Panc1 (cell line): ENCODE results near the gene PUS3. TPM values are rescaled to one million over a fixed set of nuclear protein-coding genes. Genes with fewer than 3 reads are reported as not detected.

Experiments used
- ATAC-seq: fragments of 200-7000 bp; cut with Tn5 transposase; 2 replicates; pipeline ENCODE4 v1.9.1; 2020; ENCODE audit warnings: mild to moderate bottlenecking, moderate library complexity
- BruUV-seq: library from RNA; stranded (reverse); fragments of 400-500 nt; replicated peaks from 2 replicates; lab custom pipeline; 2021; lab: Mats Ljungman, UMichigan
- CTCF ChIA-PET: fragments of 300-600 bp; sonication (Branson Sonifier 250); formaldehyde crosslinking; loops from one replicate; lab custom pipeline; 2022; ENCODE audit warnings: antibody characterized with exemption; lab: Charles Lee
- POLR2A ChIA-PET: fragments of 300-600 bp; sonication (Branson Sonifier 250); formaldehyde crosslinking; loops from one replicate; lab custom pipeline; 2022; ENCODE audit warnings: antibody characterized with exemption; lab: Charles Lee
- DNase-seq: peaks from one replicate; pipeline ENCODE4 v3.0.0-alpha.2; 2010; ENCODE audit warnings: low read depth, low spot score
- H3K27ac ChIP-seq: 2 replicates; pipeline ENCODE4 v1.5.1; 2011; ENCODE audit warnings: mild to moderate bottlenecking, low read length, inconsistent platforms
- H3K27me3 ChIP-seq: fragments of 200-500 bp; sonication (Bioruptor generic); 2 replicates; pipeline ENCODE4 v1.6.0; 2014; ENCODE audit warnings: low read length, inconsistent platforms; ENCODE audit not compliant: control insufficient read depth, insufficient read depth
- H3K36me3 ChIP-seq: fragments of 200-500 bp; sonication (Bioruptor generic); 2 replicates; pipeline ENCODE4 v1.5.1; 2014; ENCODE audit warnings: inconsistent platforms, mild to moderate bottlenecking, low read length, moderate library complexity; ENCODE audit not compliant: control insufficient read depth, insufficient read depth
- H3K4me1 ChIP-seq: 2 replicates; pipeline ENCODE4 v1.5.1; 2011; ENCODE audit warnings: inconsistent platforms, mild to moderate bottlenecking, low read length, moderate library complexity; ENCODE audit not compliant: control insufficient read depth, insufficient read depth
- H3K4me3 ChIP-seq, 2 experiments: 2 replicates each; pipeline ENCODE4 v1.5.1; 2011 to 2012; ENCODE audit warnings: low read depth in 2 of 2, low read length in 2 of 2, mild to moderate bottlenecking in 2 of 2, inconsistent platforms in 1 of 2, moderate library complexity in 1 of 2
- H3K9me3 ChIP-seq: fragments of 200-500 bp; sonication (Bioruptor generic); 2 replicates; pipeline ENCODE4 v1.5.1; 2014; ENCODE audit warnings: low read depth, mild to moderate bottlenecking, inconsistent platforms, low read length, moderate library complexity; ENCODE audit not compliant: control insufficient read depth, insufficient read depth
- POLR2AphosphoS5 ChIP-seq: IDR thresholded peaks from 2 replicates; pipeline ENCODE4 v1.6.1; 2012; ENCODE audit warnings: mild to moderate bottlenecking, low read depth, low read length, moderate library complexity
- SIN3A ChIP-seq: IDR thresholded peaks from 2 replicates; pipeline ENCODE4 v1.6.1; 2012; ENCODE audit warnings: low read depth, mild to moderate bottlenecking, low read length, moderate library complexity, borderline replicate concordance; ENCODE audit not compliant: insufficient read depth
- TCF7L2 ChIP-seq: IDR thresholded peaks from 2 replicates; pipeline ENCODE4 v1.6.1; 2011; ENCODE audit warnings: mild to moderate bottlenecking, low read depth, low read length, inconsistent platforms
- in situ Hi-C: cut with HindIII; loops from 2 replicates; pipeline ENCODE4 v1.10.0; 2016; ENCODE audit warnings: low sequenced_read_pairs, low pct_unique_long_range_greater_than_20kb
- intact Hi-C: fragments of 100-400 bp; cut with micrococcal nuclease; formaldehyde crosslinking; loops from one replicate; pipeline ENCODE4 v1.10.0; 2022; ENCODE audit not compliant: unreplicated experiment
- total RNA-seq: library from RNA; stranded (reverse); gene quantifications from one replicate; pipeline ENCODE4 v1.2.1, GENCODE V29; 2021; ENCODE audit not compliant: unreplicated experiment
- TF ChIP-seq, protein P1 (sequence below): fragments of 450-650 bp; IDR thresholded peaks from 2 replicates; pipeline ENCODE4 v1.5.1; 2017; ENCODE audit warnings: mild to moderate bottlenecking
- TF ChIP-seq, protein P2 (sequence below), 2 experiments: IDR thresholded peaks; 2 replicates each; pipeline ENCODE4 v1.6.1; 2011 to 2012; ENCODE audit warnings: low read depth in 2 of 2, control low read depth in 1 of 2, low read length in 1 of 2, mild to moderate bottlenecking in 1 of 2, moderate library complexity in 1 of 2; ENCODE audit not compliant: insufficient read depth in 1 of 2

PUS3 gene
- total RNA-seq, 1 experiment from 2014 or later = 15.1 TPM

DNA sequence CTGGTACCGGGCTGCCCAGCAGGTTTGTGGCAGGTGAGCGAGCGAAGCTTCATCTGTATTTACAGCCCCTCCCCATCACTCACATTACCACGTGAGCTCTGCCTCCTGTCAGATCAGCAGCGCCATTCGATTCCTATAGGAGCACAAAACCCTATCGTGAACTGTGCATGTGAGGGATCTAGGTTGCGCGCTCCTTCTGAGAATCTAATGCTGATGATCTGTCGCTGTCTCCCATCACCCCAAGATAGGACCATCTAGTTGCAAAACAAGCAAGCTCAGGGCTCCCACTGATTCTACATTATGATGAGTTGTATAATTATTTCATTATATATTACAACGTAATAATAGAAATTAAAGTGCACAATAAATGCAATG, 27.1 kb upstream of the PUS3 start:
- in situ Hi-C loops = loop anchor here (25.0 kb wide), 1 partner anchor 282 kb away; the partner anchor contains the start of genes FAM118B and RPUSD4

DNA sequence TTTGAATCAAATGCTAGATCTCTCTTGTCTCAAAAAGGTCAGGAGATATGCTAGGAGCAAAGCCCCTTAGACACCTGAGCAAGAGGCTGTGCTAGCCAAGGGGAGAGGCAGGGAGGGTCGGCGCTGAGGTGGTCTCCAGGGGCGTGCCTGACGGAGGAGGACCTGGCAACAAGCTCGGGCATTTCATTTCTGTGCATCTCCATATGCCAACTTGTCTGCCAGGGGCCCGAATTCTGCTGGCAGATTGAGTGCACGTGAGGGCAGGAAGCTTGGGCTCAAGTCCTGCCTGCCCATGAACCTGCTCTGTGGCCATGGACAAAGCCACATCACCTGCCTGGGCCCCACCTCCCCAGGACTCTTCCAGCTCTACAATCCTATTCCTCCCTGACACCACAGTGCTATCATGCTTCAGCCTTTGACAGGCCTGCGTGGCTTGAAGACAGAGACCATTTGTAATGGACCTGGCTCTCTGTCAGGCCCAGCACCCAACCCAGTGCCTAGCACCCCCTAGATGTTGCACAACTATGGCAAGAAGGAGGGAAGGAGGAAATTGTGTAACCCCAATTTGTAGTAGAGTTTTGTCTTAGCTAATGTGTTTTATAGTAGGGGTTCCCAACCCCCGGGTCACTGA, 26.6 kb upstream of the PUS3 start:
- intact Hi-C loops = no loop called here
- peaks cover 4% of the 10 kb centered on the region; the same call in 1 of the 2 replicates for H3K4me1 ChIP-seq
- ChIA-PET POLR2A (no interaction called here), CTCF (no interaction called here)
- H3K4me3 ChIP-seq = no peak overlapping the region
- no peaks in the 10 kb centered on the region for H3K9me3 ChIP-seq
- peaks cover 13% of the 10 kb centered on the region for H3K27me3 ChIP-seq
- in situ Hi-C loops = loop anchor here (25.0 kb wide), 1 partner anchor 283 kb away; the partner anchor contains the start of genes FAM118B and RPUSD4
- TF ChIP-seq POLR2AphosphoS5 (no peak), SIN3A (no peak), TCF7L2 (no peak)
- TF ChIP-seq, protein P1, sequence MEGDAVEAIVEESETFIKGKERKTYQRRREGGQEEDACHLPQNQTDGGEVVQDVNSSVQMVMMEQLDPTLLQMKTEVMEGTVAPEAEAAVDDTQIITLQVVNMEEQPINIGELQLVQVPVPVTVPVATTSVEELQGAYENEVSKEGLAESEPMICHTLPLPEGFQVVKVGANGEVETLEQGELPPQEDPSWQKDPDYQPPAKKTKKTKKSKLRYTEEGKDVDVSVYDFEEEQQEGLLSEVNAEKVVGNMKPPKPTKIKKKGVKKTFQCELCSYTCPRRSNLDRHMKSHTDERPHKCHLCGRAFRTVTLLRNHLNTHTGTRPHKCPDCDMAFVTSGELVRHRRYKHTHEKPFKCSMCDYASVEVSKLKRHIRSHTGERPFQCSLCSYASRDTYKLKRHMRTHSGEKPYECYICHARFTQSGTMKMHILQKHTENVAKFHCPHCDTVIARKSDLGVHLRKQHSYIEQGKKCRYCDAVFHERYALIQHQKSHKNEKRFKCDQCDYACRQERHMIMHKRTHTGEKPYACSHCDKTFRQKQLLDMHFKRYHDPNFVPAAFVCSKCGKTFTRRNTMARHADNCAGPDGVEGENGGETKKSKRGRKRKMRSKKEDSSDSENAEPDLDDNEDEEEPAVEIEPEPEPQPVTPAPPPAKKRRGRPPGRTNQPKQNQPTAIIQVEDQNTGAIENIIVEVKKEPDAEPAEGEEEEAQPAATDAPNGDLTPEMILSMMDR = no peak
- TF ChIP-seq, protein P2, sequence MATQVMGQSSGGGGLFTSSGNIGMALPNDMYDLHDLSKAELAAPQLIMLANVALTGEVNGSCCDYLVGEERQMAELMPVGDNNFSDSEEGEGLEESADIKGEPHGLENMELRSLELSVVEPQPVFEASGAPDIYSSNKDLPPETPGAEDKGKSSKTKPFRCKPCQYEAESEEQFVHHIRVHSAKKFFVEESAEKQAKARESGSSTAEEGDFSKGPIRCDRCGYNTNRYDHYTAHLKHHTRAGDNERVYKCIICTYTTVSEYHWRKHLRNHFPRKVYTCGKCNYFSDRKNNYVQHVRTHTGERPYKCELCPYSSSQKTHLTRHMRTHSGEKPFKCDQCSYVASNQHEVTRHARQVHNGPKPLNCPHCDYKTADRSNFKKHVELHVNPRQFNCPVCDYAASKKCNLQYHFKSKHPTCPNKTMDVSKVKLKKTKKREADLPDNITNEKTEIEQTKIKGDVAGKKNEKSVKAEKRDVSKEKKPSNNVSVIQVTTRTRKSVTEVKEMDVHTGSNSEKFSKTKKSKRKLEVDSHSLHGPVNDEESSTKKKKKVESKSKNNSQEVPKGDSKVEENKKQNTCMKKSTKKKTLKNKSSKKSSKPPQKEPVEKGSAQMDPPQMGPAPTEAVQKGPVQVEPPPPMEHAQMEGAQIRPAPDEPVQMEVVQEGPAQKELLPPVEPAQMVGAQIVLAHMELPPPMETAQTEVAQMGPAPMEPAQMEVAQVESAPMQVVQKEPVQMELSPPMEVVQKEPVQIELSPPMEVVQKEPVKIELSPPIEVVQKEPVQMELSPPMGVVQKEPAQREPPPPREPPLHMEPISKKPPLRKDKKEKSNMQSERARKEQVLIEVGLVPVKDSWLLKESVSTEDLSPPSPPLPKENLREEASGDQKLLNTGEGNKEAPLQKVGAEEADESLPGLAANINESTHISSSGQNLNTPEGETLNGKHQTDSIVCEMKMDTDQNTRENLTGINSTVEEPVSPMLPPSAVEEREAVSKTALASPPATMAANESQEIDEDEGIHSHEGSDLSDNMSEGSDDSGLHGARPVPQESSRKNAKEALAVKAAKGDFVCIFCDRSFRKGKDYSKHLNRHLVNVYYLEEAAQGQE (IDR thresholded peaks at IDR 0.05; ENCODE audit: insufficient read depth in 1 of 2, low read depth in 2 of 2, low read length in 1 of 2) = no peak
- no peak overlapping the region for H3K27ac ChIP-seq
- DNase-seq (no peak), ATAC-seq (no peak)
- no TSS peak for BruUV-seq
- H3K36me3 ChIP-seq = no peaks in the 10 kb centered on the region

More for the DNA sequence above, 27.1 kb upstream of the PUS3 start:
- no TSS peak for BruUV-seq
- intact Hi-C loops = no loop called here
- Histone ChIP-seq H3K4me3 (no peak overlapping the region), H3K9me3 (no peaks in the 10 kb centered on the region), H3K27ac (no peak overlapping the region), H3K36me3 (no peaks in the 10 kb centered on the region), H3K27me3 (peaks cover 13% of the 10 kb centered on the region), H3K4me1 (peaks cover 4% of the 10 kb centered on the region; the same call in 1 of the 2 replicates)
- ChIA-PET CTCF (no interaction called here), POLR2A (no interaction called here)
- TF ChIP-seq POLR2AphosphoS5 (no peak), TCF7L2 (no peak), SIN3A (no peak)
- TF ChIP-seq, protein P1 = no peak
- TF ChIP-seq, protein P2 (IDR thresholded peaks at IDR 0.05; ENCODE audit: insufficient read depth in 1 of 2, low read depth in 2 of 2, low read length in 1 of 2) = no peak
- ATAC-seq (no peak), DNase-seq (no peak)
